ENCODE results near the gene TTC22. TPM values are rescaled to one million over a fixed set of nuclear protein-coding genes. Genes with fewer than 3 reads are reported as not detected.

The TTC22 gene
- total RNA-seq, 1 donor from 2014 or later = not detected

- DNase-seq (ENCODE audit: low spot score) = no peak
- H3K9me3 Mint-ChIP-seq (ENCODE audit: unreplicated experiment) = no peaks in the 10 kb centered on the region
- no peak overlapping the region for H3K27ac Mint-ChIP-seq (ENCODE audit: unreplicated experiment)
Observed at GRCh38 chr1:54809496-54810074, 8.5 kb upstream of the TTC22 start.

DNA sequence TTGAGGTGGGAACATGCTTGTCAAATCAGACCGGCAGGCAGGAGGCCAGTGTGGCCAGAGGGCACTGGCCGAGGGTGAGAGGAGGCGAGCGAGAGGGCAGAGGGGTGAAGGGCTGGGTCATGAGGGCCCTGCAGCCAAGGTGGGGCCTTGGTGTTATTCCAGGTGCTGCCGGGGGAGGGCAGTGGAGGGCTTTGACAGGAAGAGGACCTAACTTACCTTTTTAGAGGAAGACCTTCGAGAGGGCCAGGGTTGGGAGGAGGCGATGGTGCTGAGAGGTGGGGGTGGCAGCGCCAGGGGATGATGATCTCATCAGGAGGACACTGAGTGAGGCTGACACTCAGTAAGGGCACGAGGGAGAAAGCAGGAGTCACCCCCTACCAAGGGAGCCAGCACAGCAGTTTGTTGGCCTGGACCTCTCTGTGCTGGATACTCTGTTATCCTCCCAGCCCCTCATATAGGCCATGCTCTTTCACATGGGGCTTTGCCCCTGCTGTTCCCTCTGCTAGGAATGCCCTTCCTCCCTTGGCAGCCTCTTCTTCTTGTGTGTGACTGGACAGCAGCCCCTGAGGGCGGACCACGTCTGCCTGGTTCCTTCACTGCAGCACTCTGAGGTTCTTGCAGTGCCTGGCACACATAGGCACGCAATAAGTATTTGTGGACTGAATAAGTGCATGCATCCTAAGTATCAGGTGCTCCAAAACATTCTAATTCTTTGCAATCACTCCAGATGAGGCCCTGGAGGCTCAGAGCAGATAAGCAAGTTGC lies 7.5 kb upstream of the TTC22 start:
- H3K9me3 Mint-ChIP-seq (ENCODE audit: unreplicated experiment) = no peaks in the 10 kb centered on the region
- H3K4me1 Mint-ChIP-seq (ENCODE audit: unreplicated experiment) = no peaks in the 10 kb centered on the region
- no peak overlapping the region for H3K27ac Mint-ChIP-seq (ENCODE audit: unreplicated experiment)
- no peak for TF ChIP-seq CTCF (IDR thresholded peaks at IDR 0.05; ENCODE audit: unreplicated experiment)
- H3K4me3 Mint-ChIP-seq (ENCODE audit: unreplicated experiment) = no peak overlapping the region
- H3K27me3 Mint-ChIP-seq (ENCODE audit: unreplicated experiment) = peaks cover 4% of the 10 kb centered on the region
- no peak for DNase-seq (ENCODE audit: low spot score)
- no peaks in the 10 kb centered on the region for H3K36me3 Mint-ChIP-seq (ENCODE audit: low read depth, unreplicated experiment)

More at GRCh38 chr1:54809496-54810074, 8.5 kb upstream of the TTC22 start:
- Mint-ChIP-seq H3K27me3 (ENCODE audit: unreplicated experiment) (peaks cover 4% of the 10 kb centered on the region), H3K4me1 (ENCODE audit: unreplicated experiment) (no peaks in the 10 kb centered on the region), H3K4me3 (ENCODE audit: unreplicated experiment) (no peak overlapping the region), H3K36me3 (ENCODE audit: low read depth, unreplicated experiment) (no peaks in the 10 kb centered on the region)
- TF ChIP-seq CTCF (IDR thresholded peaks at IDR 0.05; ENCODE audit: unreplicated experiment) = no peak

GRCh38 chr1:54807756-54808155 lies 6.6 kb upstream of the TTC22 start:
- H3K4me3 Mint-ChIP-seq (ENCODE audit: unreplicated experiment) = no peak overlapping the region
- H3K4me1 Mint-ChIP-seq (ENCODE audit: unreplicated experiment) = no peaks in the 10 kb centered on the region
- no peak for DNase-seq (ENCODE audit: low spot score)

GRCh38 chr1:54806931-54807611 lies 5.9 kb upstream of the TTC22 start:
- no peak for TF ChIP-seq CTCF (IDR thresholded peaks at IDR 0.05; ENCODE audit: unreplicated experiment)

More at GRCh38 chr1:54807756-54808155, 6.6 kb upstream of the TTC22 start:
- no peak for TF ChIP-seq CTCF (IDR thresholded peaks at IDR 0.05; ENCODE audit: unreplicated experiment)
- H3K27ac Mint-ChIP-seq (ENCODE audit: unreplicated experiment) = no peak overlapping the region
- H3K27me3 Mint-ChIP-seq (ENCODE audit: unreplicated experiment) = peaks cover 5% of the 10 kb centered on the region
- no peaks in the 10 kb centered on the region for H3K9me3 Mint-ChIP-seq (ENCODE audit: unreplicated experiment)
- H3K36me3 Mint-ChIP-seq (ENCODE audit: low read depth, unreplicated experiment) = no peaks in the 10 kb centered on the region

More at GRCh38 chr1:54806931-54807611, 5.9 kb upstream of the TTC22 start:
- Mint-ChIP-seq H3K27me3 (ENCODE audit: unreplicated experiment) (peaks cover 3% of the 10 kb centered on the region), H3K4me1 (ENCODE audit: unreplicated experiment) (no peaks in the 10 kb centered on the region), H3K4me3 (ENCODE audit: unreplicated experiment) (no peak overlapping the region), H3K36me3 (ENCODE audit: low read depth, unreplicated experiment) (no peaks in the 10 kb centered on the region), H3K9me3 (ENCODE audit: unreplicated experiment) (no peaks in the 10 kb centered on the region), H3K27ac (ENCODE audit: unreplicated experiment) (no peak overlapping the region)
- no peak for DNase-seq (ENCODE audit: low spot score)

Measured in endothelial cell (in vitro differentiated cells).